ENCODE results near the gene HDDC3.

DNA sequence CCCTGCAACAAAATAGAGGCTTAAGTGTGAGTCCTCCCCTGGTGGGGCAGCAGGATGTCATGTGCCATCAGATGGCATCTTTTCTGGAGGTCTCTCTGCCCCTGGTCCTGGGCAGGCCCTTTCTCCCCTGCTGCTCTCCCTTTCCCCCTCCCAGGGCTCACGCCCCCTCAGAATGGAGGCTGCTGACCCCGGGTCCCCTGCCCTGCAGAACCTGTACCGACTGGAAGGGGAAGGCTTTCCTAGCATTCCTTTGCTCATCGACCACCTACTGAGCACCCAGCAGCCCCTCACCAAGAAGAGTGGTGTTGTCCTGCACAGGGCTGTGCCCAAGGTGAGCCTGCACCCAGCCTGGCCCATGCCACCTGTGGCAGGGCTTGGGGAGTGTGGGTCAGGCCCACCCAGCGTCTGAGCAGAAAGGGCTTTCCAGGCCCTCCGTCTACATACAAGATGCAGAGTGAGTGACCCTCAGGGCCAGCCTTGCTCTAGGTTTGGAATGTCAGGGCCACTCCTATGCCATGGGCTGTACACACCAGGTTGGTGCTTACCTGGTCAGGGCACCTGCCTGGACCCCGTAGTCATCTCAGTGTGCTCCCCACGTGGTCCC, 40.9 kb downstream of the HDDC3 start:
- TF ChIP-seq, protein P1, sequence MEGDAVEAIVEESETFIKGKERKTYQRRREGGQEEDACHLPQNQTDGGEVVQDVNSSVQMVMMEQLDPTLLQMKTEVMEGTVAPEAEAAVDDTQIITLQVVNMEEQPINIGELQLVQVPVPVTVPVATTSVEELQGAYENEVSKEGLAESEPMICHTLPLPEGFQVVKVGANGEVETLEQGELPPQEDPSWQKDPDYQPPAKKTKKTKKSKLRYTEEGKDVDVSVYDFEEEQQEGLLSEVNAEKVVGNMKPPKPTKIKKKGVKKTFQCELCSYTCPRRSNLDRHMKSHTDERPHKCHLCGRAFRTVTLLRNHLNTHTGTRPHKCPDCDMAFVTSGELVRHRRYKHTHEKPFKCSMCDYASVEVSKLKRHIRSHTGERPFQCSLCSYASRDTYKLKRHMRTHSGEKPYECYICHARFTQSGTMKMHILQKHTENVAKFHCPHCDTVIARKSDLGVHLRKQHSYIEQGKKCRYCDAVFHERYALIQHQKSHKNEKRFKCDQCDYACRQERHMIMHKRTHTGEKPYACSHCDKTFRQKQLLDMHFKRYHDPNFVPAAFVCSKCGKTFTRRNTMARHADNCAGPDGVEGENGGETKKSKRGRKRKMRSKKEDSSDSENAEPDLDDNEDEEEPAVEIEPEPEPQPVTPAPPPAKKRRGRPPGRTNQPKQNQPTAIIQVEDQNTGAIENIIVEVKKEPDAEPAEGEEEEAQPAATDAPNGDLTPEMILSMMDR (conservative IDR thresholded peaks at IDR 0.05; ENCODE audit: low read depth, low read length): no peak
- TF ChIP-seq EZH2 (IDR thresholded peaks at IDR 0.05; ENCODE audit: low read length, unreplicated experiment) (no peak), EZH2phosphoT487 (IDR thresholded peaks at IDR 0.05; ENCODE audit: borderline replicate concordance, low read length) (no peak)
